GM10248 (cell line): ENCODE measurements around the gene LCP2.
A peak's percentile ranks its signal among the peaks of the same experiment; 100 is the strongest.

Experiments
- CTCF ChIA-PET: fragments of 300-600 bp; sonication (Branson Sonifier 250); formaldehyde crosslinking; extraction: SDS; loops from one replicate; lab custom pipeline; 2021; ENCODE audit warnings: antibody characterized with exemption; lab: Yijun Ruan, JAX
- POLR2A ChIA-PET: fragments of 350-650 bp; sonication (Branson Sonifier 250); formaldehyde crosslinking; extraction: SDS; loops from one replicate; lab custom pipeline; 2020; ENCODE audit warnings: antibody characterized with exemption; lab: Yijun Ruan, JAX
- DNase-seq: peaks from one replicate; pipeline ENCODE4 v3.0.0; 2012; ENCODE audit errors: extremely low spot score
- CTCF ChIP-seq: IDR thresholded peaks from 2 replicates; pipeline ENCODE4 v1.5.1; 2012; ENCODE audit warnings: mild to moderate bottlenecking, low read depth; ENCODE audit errors: extremely low read depth, missing control alignments, control extremely low read depth

The LCP2 gene

GRCh38 chr5:170302653-170303501 is 5.3 kb upstream of the LCP2 start:
- ChIA-PET CTCF (interaction anchor here (1.0 to 1.6 kb wide), 4 partner anchors 16 to 46 kb away, joined by 3 to 4 read pairs (median 4); no protein-coding TSS in a partner anchor), POLR2A (no interaction called here)
- no peak for TF ChIP-seq CTCF
- DNase-seq: peak; percentile 84

DNA sequence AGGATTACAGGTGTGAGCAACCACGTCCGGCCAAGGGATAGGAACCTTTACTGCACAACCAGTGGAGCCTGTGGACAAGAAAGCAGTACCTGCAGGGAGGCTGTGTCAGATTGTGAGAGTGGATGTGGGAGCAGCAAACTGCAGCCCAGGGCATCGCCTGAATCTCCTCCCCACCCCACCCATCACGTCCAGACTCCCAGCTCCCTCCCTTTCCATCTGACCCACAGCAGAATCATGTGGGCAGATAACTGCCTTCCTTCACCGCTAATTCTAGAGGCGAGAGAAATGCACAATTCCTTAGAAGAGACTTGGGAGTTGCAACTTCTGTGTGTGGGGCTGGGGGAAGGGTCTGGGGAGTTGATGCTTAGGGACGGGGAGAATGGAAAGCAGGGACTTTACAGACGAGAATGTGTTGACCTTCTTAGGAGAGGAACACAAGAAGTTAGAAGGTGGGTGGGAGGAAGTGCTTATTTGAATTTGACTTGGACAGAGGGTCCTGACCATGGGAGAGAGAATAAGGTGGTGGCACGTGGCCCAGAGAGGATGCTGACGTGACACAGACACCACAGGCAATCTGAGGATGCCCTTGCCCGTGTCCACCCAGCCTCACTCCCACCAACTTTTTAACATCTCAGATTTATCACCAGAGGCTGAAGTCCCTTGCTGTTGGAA is 4.5 kb upstream of the LCP2 start:
- no peak for TF ChIP-seq CTCF
- POLR2A ChIA-PET: no interaction called here
- CTCF ChIA-PET: interaction anchor here (1.2 to 6.4 kb wide), 3 partner anchors 16 to 47 kb away, joined by 3 to 48 read pairs (median 4); no protein-coding TSS in a partner anchor
- DNase-seq: peak; percentile 29

DNA sequence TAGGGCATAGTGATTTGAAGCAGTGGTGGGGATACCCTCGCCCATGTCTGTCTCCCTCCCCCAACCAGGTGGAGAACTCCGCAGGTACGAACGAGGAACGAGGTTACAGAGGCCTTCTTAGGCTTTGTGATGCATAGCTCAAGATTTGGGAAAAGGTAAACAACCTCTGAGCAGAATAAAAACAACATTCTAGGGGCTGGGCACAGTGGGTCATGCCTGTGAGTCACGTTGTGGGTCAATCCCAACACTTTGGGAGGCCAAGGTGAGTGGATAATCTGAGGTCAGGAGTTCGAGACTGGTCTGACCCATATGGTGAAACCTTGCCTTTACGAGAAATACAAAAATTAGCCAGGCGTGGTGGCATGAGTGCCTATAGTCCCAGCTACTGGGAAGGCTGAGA is 3.6 kb upstream of the LCP2 start:
- DNase-seq: no peak
- ChIA-PET POLR2A (no interaction called here), CTCF (interaction anchor here (1.1 to 6.4 kb wide), 3 partner anchors 34 to 74 kb away, joined by 3 to 48 read pairs (median 3); no protein-coding TSS in a partner anchor)
- TF ChIP-seq CTCF: no peak

GRCh38 chr5:170300361-170301013 is 2.9 kb upstream of the LCP2 start:
- DNase-seq: no peak
- POLR2A ChIA-PET: no interaction called here
- CTCF ChIA-PET: interaction anchor here (1.0 to 6.4 kb wide), 4 partner anchors 24 to 74 kb away, joined by 3 to 48 read pairs (median 10); no protein-coding TSS in a partner anchor
- TF ChIP-seq CTCF: no peak

- DNase-seq: peak; percentile 44
- no peak for TF ChIP-seq CTCF
- ChIA-PET CTCF (interaction anchor here (0.8 to 6.4 kb wide), 21 partner anchors 8 to 129 kb away, joined by 3 to 48 read pairs (median 4); no protein-coding TSS in a partner anchor), POLR2A (no interaction called here)
Observed at GRCh38 chr5:170296935-170297588, 515 bp downstream of the LCP2 start.
